Raji (cell line): ENCODE measurements around the gene NT5E.

ENCODE experiments used
- POLR2A ChIP-seq: IDR thresholded peaks from 2 replicates; pipeline ENCODE4 v1.6.1; 2011; ENCODE audit warnings: low read depth, low read length, control low read depth; ENCODE audit not compliant: insufficient read depth

The NT5E gene

DNA sequence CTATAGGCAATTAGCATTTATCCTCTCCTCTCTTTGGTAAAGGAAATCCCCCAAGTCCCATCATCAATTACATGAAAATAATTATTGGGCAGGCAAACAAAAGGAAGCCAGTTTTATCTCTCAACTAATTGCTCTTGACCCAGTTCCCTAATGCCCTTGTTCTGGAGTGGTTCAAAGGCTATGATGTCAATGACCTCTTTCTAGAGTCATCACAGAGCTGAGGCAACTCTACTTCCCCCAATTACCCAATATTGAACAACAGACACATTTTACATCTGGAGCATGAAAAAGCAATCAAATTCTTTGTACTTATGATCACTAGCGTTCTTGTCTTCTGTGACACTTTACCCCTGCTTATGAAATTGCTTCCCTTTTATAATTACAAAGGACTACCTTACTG is 43.5 kb downstream of the NT5E start:
- no peak for TF ChIP-seq POLR2A

DNA sequence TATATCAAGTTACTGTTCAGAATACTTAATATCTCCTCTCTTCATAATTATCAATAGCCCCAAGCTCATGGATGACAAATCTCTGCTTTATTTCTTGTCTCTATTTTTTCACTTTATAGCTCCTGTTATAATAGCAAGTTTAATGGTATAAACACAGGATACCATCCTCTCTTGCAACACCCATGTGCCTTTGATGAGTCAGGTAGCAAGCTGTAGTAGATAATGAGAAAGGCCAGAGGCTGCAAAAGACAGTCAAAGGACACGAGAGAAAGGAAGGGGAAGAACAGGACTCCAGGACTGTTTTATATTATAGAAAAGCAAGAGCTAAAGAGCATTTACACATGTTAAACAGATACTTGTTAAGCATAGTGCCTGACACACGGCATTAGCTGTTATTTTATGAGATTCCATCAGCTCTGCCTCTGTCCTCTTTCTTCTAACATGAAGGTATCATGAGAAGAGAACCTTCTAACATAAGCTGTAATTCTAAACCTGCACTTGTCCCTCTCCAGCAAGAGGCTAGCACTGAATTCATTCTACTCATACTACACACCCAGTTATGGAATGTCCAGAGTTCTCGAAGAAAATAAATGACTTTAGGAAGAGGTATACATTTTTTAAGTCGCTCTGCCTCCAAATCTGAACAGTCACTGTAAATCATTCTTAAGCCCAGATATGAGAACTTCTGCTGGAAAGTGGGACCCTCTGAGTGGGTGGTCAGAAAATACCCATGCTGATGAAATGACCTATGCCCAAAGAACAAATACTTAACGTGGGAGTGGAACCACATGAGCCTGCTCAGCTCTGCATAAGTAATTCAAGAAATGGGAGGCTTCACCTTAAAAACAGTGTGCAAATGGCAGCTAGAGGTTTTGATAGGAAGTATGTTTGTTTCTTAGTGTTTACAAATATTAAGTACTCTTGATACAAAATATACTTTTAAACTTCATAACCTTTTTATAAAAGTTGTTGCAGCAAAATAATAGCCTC is 45.0 kb downstream of the NT5E start:
- TF ChIP-seq POLR2A: no peak

DNA sequence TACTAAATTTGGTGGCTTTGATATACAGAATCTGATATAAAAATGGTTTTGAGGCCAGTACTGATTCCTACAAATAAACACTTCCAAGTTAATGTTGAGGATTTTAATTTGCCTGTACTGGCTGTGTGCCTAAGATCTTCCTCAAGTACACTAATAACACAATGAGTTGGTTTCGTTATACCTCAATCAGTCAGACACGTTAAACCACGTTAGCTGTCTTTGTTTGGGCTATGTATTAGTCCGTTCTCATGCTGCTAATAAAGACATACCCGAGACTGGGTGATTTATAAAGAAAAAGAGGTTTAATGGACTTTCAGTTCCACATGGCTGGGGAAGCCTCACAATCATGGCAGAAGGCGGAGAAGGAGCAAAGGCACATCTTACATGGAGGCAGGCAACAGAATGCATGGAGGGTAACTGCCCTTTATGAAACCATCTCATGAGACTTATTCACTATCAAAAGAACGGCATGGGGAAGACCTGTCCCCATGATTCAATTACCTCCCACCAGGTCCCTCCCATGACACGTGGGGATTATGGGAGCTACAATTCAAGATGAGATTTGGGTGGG is 46.2 kb downstream of the NT5E start:
- TF ChIP-seq POLR2A: no peak

DNA sequence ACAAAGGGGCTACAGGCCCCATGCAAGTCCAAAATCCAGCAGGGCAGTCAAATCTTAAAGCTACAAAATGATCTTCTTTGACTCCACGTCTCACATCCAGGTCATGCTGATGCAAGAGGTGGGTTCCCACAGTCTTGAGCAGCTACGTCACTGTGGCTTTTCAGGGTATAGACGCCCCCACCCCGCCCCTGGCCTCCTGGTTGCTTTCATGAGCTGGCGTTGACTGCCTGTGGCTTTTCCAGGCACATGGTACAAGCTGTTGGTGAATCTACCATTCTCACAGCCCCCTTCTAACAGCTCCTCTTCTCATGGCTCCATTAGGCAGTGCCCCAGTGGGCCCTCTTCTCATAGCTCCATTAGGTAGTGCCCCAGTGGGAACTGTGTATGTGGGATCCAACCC is 47.0 kb downstream of the NT5E start:
- TF ChIP-seq POLR2A: no peak

DNA sequence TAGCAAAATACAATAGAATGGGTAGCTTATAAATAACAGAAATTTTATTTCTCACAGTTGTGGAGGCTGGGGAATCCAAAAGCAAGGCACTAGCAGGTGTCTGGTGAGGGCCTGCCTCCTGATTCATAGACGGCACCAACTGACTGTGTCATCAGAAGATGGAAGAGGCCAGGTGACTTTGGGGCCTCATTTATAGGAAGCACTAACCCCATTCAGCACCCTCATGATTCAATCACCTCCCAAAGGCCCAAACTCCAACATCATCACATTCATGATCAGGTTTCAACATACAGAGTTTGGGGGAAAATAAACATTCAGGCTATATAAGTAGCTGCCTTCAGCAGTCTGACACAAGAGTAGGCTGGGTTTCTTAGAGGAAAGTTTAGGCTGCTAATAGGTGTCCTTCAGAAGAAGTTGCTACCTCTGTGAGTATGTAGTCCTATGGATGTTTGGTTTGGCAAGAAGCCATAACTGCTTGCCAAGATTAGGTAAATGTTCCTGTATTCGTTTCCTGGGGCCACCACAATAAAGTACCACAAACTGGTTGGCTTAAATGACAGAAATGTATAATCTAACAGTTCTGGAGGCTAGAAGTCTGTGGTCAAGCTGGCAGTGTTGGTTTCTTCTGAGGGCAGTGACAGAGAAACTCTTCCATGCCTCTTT is 48.8 kb downstream of the NT5E start:
- no peak for TF ChIP-seq POLR2A

- no peak for TF ChIP-seq POLR2A
These were observed 56.7 kb downstream of the NT5E start for GRCh38 chr6:85506441-85507093.

DNA sequence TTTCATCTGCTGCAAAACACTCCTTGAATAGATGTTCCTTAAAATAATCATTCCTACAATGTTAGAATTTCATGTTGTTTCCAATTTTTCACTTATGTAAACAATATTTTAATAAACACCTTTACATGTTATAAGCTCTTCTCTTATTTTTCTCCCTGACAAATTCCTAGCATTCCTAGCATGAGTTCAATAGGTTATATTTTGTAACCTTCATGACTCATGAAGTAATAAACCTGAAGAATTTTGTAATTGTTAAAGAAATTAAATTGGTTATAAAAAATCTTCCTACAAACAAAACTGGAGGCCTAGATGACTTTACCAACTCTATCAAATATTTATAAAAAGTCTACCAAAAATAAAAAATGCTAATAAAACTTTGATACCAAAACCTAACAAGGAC is 66.3 kb downstream of the NT5E start:
- no peak for TF ChIP-seq POLR2A

DNA sequence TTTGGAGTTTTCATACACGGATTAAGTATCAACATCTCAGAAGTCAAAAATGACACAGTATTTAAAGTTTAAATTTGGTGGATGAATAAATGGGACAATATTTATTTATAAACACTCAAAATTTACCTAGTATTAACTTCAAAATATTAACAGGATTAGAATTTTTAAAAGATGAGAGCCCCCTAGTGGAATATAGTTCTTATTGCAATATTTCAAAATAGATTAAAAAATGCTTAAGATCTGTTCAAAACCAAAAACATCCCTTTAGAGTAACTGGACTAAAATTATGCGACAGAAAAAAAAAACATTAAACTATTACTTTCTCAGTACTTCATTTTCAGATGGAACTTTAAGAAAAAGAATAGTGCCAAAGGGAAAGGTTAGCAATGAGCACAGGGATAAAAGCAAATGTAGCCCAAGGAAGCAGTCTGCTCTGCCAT is 87.2 kb downstream of the NT5E start:
- TF ChIP-seq POLR2A: no peak

- TF ChIP-seq POLR2A: no peak
These were observed 94.9 kb downstream of the NT5E start for GRCh38 chr6:85544776-85545175.
